HepG2 (cell line): ENCODE results near the gene SRCAP. TPM values are rescaled to one million over a fixed set of nuclear protein-coding genes. Genes with fewer than 3 reads are reported as not detected.

Experiments used
- CENPX ChIP-seq: sonication (generic); formaldehyde crosslinking; IDR thresholded peaks from 2 replicates; pipeline ENCODE4 v1.9.0; 2021; ENCODE audit warnings: mild to moderate bottlenecking, missing genetic modification reagents, moderate library complexity
- GRHL1 ChIP-seq: sonication (generic); formaldehyde crosslinking; conservative IDR thresholded peaks from 2 replicates; pipeline ENCODE4 v1.8.0; 2022; ENCODE audit warnings: missing genetic modification reagents
- MTA3 ChIP-seq: sonication (generic); formaldehyde crosslinking; IDR thresholded peaks from 2 replicates; pipeline ENCODE4 v1.4.0; 2020; ENCODE audit warnings: missing genetic modification reagents
- NFYC ChIP-seq: IDR thresholded peaks from 2 replicates; pipeline ENCODE4 v1.6.1; 2016; ENCODE audit warnings: missing genetic modification reagents, missing compliant biosample characterization
- PHF8 ChIP-seq: sonication (generic); formaldehyde crosslinking; IDR thresholded peaks from 2 replicates; pipeline ENCODE4 v1.5.0; 2020; ENCODE audit warnings: missing genetic modification reagents
- PRPF4 ChIP-seq: fragments of 200-400 bp; formaldehyde crosslinking; IDR thresholded peaks from 2 replicates; pipeline ENCODE4 v1.6.1; 2016; ENCODE audit warnings: low read length, low read depth; ENCODE audit not compliant: poor library complexity, severe bottlenecking
- RBM39 ChIP-seq: fragments of 200-400 bp; formaldehyde crosslinking; IDR thresholded peaks from one replicate; pipeline ENCODE4 v1.6.1; 2018; ENCODE audit warnings: antibody characterized with exemption, mild to moderate bottlenecking, low read depth, low read length; ENCODE audit not compliant: poor library complexity, severe bottlenecking
- REXO4 ChIP-seq: sonication (generic); formaldehyde crosslinking; IDR thresholded peaks from 2 replicates; pipeline ENCODE4 v1.8.0; 2022; ENCODE audit warnings: missing genetic modification reagents, mild to moderate bottlenecking, borderline replicate concordance
- SMARCE1 ChIP-seq: fragments of 450-650 bp; IDR thresholded peaks from 2 replicates; pipeline ENCODE4 v1.6.1; 2017; ENCODE audit warnings: borderline replicate concordance
- SNAPC2 ChIP-seq: sonication (generic); formaldehyde crosslinking; IDR thresholded peaks from 2 replicates; pipeline ENCODE4 v1.8.1; 2022; ENCODE audit warnings: mild to moderate bottlenecking, missing genetic modification reagents
- SRSF1 ChIP-seq: fragments of 200-400 bp; formaldehyde crosslinking; optimal IDR thresholded peaks from 2 replicates; pipeline ENCODE3; 2017; ENCODE audit warnings: mild to moderate bottlenecking, low read depth, low read length, moderate library complexity
- ZNF407 ChIP-seq: sonication (generic); formaldehyde crosslinking; IDR thresholded peaks from one replicate; pipeline ENCODE4 v1.5.1; 2020; ENCODE audit warnings: mild to moderate bottlenecking, missing genetic modification reagents; ENCODE audit errors: not compliant biosample characterization
- ZNF451 ChIP-seq: sonication (generic); formaldehyde crosslinking; IDR thresholded peaks from 2 replicates; pipeline ENCODE4 v1.5.0; 2020; ENCODE audit warnings: mild to moderate bottlenecking, missing genetic modification reagents
- ZNF530 ChIP-seq: sonication (generic); formaldehyde crosslinking; IDR thresholded peaks from 2 replicates; pipeline ENCODE4 v1.5.0; 2020; ENCODE audit warnings: low read depth, mild to moderate bottlenecking, missing genetic modification reagents
- ZXDC ChIP-seq: sonication (generic); formaldehyde crosslinking; IDR thresholded peaks from 2 replicates; pipeline ENCODE4 v1.5.0; 2020; ENCODE audit warnings: mild to moderate bottlenecking, missing genetic modification reagents
- polyA plus RNA-seq, 8 experiments: library from polyadenylated mRNA; depleted of rRNA in 3 of 8; stranded (reverse) in 7 of 8; unstranded in 1 of 8; fragments of >200 nt; fragmentation: Illumina TruSeq in 4 of 8; extraction: Trizol in 4 of 8; gene quantifications; 2 replicates each; pipeline versions ENCODE4 v1.2.1 to v1.2.3, GENCODE V29; 2011 to 2016; ENCODE audit warnings: low read depth in 4 of 8, missing spikeins in 1 of 8, mixed read lengths in 1 of 8; ENCODE audit not compliant: insufficient read depth in 1 of 8
- total RNA-seq, 5 experiments: library from RNA; depleted of rRNA; stranded (reverse); fragments of >200 nt; fragmentation: Illumina TruSeq; extraction: Trizol; gene quantifications; 2 replicates each; pipeline ENCODE4 v1.2.3, GENCODE V29; 2016; ENCODE audit warnings: low read depth in 1 of 5

SRCAP gene
- total and polyA plus RNA-seq, 2 of the 13 experiments (the other 11 are each of a cell fraction or from before 2014, with no cell fraction given) = 4.9 to 9.0 TPM

GRCh38 chr16:30698816-30699614 is at the start of gene SRCAP (continued):
- TF ChIP-seq REXO4 (CRISPR knock-in tag) (no peak), PHF8 (peak; percentile 46), MTA3 (CRISPR knock-in tag) (no peak), ZXDC (CRISPR knock-in tag) (peak; percentile 90), NFYC (CRISPR knock-in tag) (no peak; the same call in 1 of the 2 replicates), SRSF1 (no peak), GRHL1 (CRISPR knock-in tag) (no peak), PRPF4 (no peak), CENPX (CRISPR knock-in tag) (no peak), SMARCE1 (no peak), ZNF451 (no peak), ZNF530 (CRISPR knock-in tag) (no peak), RBM39 (no peak), SNAPC2 (CRISPR knock-in tag) (peak; percentile 85), ZNF407 (CRISPR knock-in tag) (no peak)
